Hepatocyte (in vitro differentiated cells): ENCODE results near the gene GABBR1.

Experiments
- CTCF ChIP-seq: fragments of 200-600 bp; sonication (generic); IDR thresholded peaks from 2 replicates; pipeline ENCODE4 v1.5.1; 2016; ENCODE audit warnings: antibody characterized with exemption, mild to moderate bottlenecking; ENCODE audit not compliant: poor library complexity
- EZH2 ChIP-seq: fragments of 200-600 bp; sonication (generic); IDR thresholded peaks from 2 replicates; pipeline ENCODE4 v1.6.1; 2016; ENCODE audit warnings: antibody characterized with exemption, mild to moderate bottlenecking, borderline replicate concordance
- EZH2phosphoT487 ChIP-seq: fragments of 200-600 bp; sonication (generic); IDR thresholded peaks from one replicate; pipeline ENCODE4 v1.6.1; 2018; ENCODE audit warnings: antibody characterized with exemption, mild to moderate bottlenecking, low read depth, moderate library complexity; ENCODE audit not compliant: unreplicated experiment, severe bottlenecking

GRCh38 chr6:29564875-29565274 lies 68.1 kb downstream of the GABBR1 start:
- no peak for TF ChIP-seq CTCF
- TF ChIP-seq EZH2: no peak
- TF ChIP-seq EZH2phosphoT487: no peak
